ENCODE data around the gene KRT34.
"Not testable (repeated sequence)": the region's sequence is repeated elsewhere in the genome, so short reads cannot be mapped to it uniquely, and the experiment has no call there.

The KRT34 gene

GRCh38 chr17:41381943-41382342 is at the start of gene KRT34:
KRT34 (minus strand) TSS chr17:41382306; CDS start chr17:41382246, 60 bp downstream.
- H3K4me3 ChIP-seq (ENCODE audit: low read length), result not testable (repeated sequence)

GRCh38 chr17:41430376-41430775 is 48.3 kb upstream of the KRT34 start:
- H3K4me3 ChIP-seq (ENCODE audit: low read length), result not testable (repeated sequence)

- no peak overlapping the region for H3K4me3 ChIP-seq (ENCODE audit: low read length)
- no peak for TF ChIP-seq ZNF274 (IDR thresholded peaks at IDR 0.05; ENCODE audit: low read depth, low read length)
Measured at GRCh38 chr17:41429667-41430066, 47.6 kb upstream of the KRT34 start.

GRCh38 chr17:41428591-41429291 is 46.6 kb upstream of the KRT34 start:
- H3K4me3 ChIP-seq (ENCODE audit: low read length), result no peak overlapping the region
- no peak for TF ChIP-seq ZNF274 (IDR thresholded peaks at IDR 0.05; ENCODE audit: low read depth, low read length)

- no peak within 1 kb of the TSS for H3K4me3 ChIP-seq (ENCODE audit: low read length)
- TF ChIP-seq ZNF274 (IDR thresholded peaks at IDR 0.05; ENCODE audit: low read depth, low read length), result no peak
Measured at GRCh38 chr17:41424111-41424635, 42.1 kb upstream of the KRT34 start, which contains the start of gene KRT37. KRT37 (minus strand) TSS chr17:41424585; CDS start chr17:41424523, 62 bp downstream.

- H3K4me3 ChIP-seq (ENCODE audit: low read length), result not testable (repeated sequence)
Measured at GRCh38 chr17:41422586-41422985, 40.5 kb upstream of the KRT34 start.

GRCh38 chr17:41421617-41422016 is 39.5 kb upstream of the KRT34 start:
- TF ChIP-seq ZNF274 (IDR thresholded peaks at IDR 0.05; ENCODE audit: low read depth, low read length), result no peak
- H3K4me3 ChIP-seq (ENCODE audit: low read length), result no peak overlapping the region

GRCh38 chr17:41421116-41421515 is 39.0 kb upstream of the KRT34 start:
- no peak overlapping the region for H3K4me3 ChIP-seq (ENCODE audit: low read length)
- TF ChIP-seq ZNF274 (IDR thresholded peaks at IDR 0.05; ENCODE audit: low read depth, low read length), result no peak

GRCh38 chr17:41420134-41420533 is 38.0 kb upstream of the KRT34 start:
- TF ChIP-seq ZNF274 (IDR thresholded peaks at IDR 0.05; ENCODE audit: low read depth, low read length), result no peak
- no peak overlapping the region for H3K4me3 ChIP-seq (ENCODE audit: low read length)

GRCh38 chr17:41419716-41420115 is 37.6 kb upstream of the KRT34 start:
- TF ChIP-seq ZNF274 (IDR thresholded peaks at IDR 0.05; ENCODE audit: low read depth, low read length), result no peak
- H3K4me3 ChIP-seq (ENCODE audit: low read length), result no peak overlapping the region

GRCh38 chr17:41418116-41418860 is 36.2 kb upstream of the KRT34 start:
- TF ChIP-seq ZNF274 (IDR thresholded peaks at IDR 0.05; ENCODE audit: low read depth, low read length), result no peak
- H3K4me3 ChIP-seq (ENCODE audit: low read length), result no peak overlapping the region

- no peak for TF ChIP-seq ZNF274 (IDR thresholded peaks at IDR 0.05; ENCODE audit: low read depth, low read length)
- H3K4me3 ChIP-seq (ENCODE audit: low read length), result no peak overlapping the region
Measured at GRCh38 chr17:41417576-41418015, 35.5 kb upstream of the KRT34 start.

- H3K4me3 ChIP-seq (ENCODE audit: low read length), result no peak overlapping the region
- no peak for TF ChIP-seq ZNF274 (IDR thresholded peaks at IDR 0.05; ENCODE audit: low read depth, low read length)
Measured at GRCh38 chr17:41417127-41417526, 35.0 kb upstream of the KRT34 start.

- no peak overlapping the region for H3K4me3 ChIP-seq (ENCODE audit: low read length)
- TF ChIP-seq ZNF274 (IDR thresholded peaks at IDR 0.05; ENCODE audit: low read depth, low read length), result no peak
Measured at GRCh38 chr17:41416479-41416878, 34.4 kb upstream of the KRT34 start.

GRCh38 chr17:41415833-41416335 is 33.8 kb upstream of the KRT34 start:
- TF ChIP-seq ZNF274 (IDR thresholded peaks at IDR 0.05; ENCODE audit: low read depth, low read length), result no peak

More at GRCh38 chr17:41415833-41416335, 33.8 kb upstream of the KRT34 start:
- H3K4me3 ChIP-seq (ENCODE audit: low read length), result no peak overlapping the region
